Heart left ventricle (tissue), 13 donors: Measurements from ENCODE around the gene SCN4B.
"Not testable (repeated sequence)": the region's sequence is repeated elsewhere in the genome, so short reads cannot be mapped to it uniquely, and the experiment has no call there.

ENCODE experiments used
- POLR2A ChIP-seq, 2 donors: fragments of 450-650 bp; IDR thresholded peaks; one replicate each; pipeline ENCODE4 v1.6.1; 2017; ENCODE audit warnings: antibody characterized with exemption in 2 of 2, mild to moderate bottlenecking in 2 of 2, moderate library complexity in 2 of 2
- TF ChIP-seq, protein P1 (sequence below), 12 donors: fragments of 200-600 bp; sonication (generic) in 4 of 12; IDR thresholded peaks; one replicate each; pipeline versions ENCODE4 v1.5.0 to v1.8.0; 2018 to 2022; ENCODE audit warnings: antibody characterized with exemption in 12 of 12, mild to moderate bottlenecking in 5 of 12
- donor health status: ischemic (EF 13 %, LVEDD 7.1; RV severe dilation, severe dysfunction).
- donor health status: DM: no; HTN: yes; CAD: no.
- donor health status: DM: no; HTN: no; CAD: no.
- donor health status: ischemic (EF 25% LVEDD 6.9; RV normal size, moderate dysfunction).
- donor health status: ischemic (EF 25% LVEDD 5.7; RV mildly dilated, moderate dysfunction).
- donor health status: ischemic (EF 35%, LVEDD 5.7; RV mildly dilated, moderate dysfunction).
- donor health status: nonischemic (EF 11% LVEDD 7.7; RV severe dilation, severe dysfunction).
- donor health status: DM: yes; HTN: yes; CAD: no.
- donor health status: PGD.
- donor health status: ischemic (EF 29% LVEDD 5.4; RV normal size, mild dysfunction).
- donor health status: nonischemic (EF 23%, LVEDD 6.1; RV moderate dilation, normal function).

DNA sequence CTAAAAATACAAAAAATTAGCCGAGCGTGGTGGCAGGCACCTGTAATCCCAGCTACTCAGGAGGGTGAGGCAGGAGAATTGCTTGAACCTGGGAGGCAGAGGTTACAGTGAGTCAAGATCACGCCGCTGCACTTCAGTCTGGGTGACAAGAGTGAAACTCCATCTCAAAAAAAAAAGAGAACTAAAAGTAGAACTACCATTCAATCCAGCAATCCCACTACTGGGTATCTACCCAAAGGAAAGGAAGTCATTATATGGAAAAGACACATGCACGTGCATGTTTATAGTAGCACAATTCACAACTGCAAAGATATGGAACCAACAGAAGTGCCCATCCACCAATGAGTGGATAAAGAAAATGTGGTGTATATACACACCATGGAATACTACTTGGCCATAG lies 31.1 kb upstream of the SCN4B start:
- TF ChIP-seq, protein P1, sequence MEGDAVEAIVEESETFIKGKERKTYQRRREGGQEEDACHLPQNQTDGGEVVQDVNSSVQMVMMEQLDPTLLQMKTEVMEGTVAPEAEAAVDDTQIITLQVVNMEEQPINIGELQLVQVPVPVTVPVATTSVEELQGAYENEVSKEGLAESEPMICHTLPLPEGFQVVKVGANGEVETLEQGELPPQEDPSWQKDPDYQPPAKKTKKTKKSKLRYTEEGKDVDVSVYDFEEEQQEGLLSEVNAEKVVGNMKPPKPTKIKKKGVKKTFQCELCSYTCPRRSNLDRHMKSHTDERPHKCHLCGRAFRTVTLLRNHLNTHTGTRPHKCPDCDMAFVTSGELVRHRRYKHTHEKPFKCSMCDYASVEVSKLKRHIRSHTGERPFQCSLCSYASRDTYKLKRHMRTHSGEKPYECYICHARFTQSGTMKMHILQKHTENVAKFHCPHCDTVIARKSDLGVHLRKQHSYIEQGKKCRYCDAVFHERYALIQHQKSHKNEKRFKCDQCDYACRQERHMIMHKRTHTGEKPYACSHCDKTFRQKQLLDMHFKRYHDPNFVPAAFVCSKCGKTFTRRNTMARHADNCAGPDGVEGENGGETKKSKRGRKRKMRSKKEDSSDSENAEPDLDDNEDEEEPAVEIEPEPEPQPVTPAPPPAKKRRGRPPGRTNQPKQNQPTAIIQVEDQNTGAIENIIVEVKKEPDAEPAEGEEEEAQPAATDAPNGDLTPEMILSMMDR (IDR thresholded peaks at IDR 0.05), result not testable (repeated sequence)
- not testable (repeated sequence) for TF ChIP-seq POLR2A (IDR thresholded peaks at IDR 0.05)
